SIG-M5 treated with dmso at 0.1 percent for 504 hours (cell line): ENCODE measurements around the gene ADAMTSL5.
"Not testable (repeated sequence)": the region's sequence is repeated elsewhere in the genome, so short reads cannot be mapped to it uniquely, and the experiment has no call there.

Experiments
- DNase-seq: peaks from one replicate; lab custom pipeline; 2025; ENCODE audit not compliant: unreplicated experiment; lab: John Stamatoyannopoulos, UW

The ADAMTSL5 gene

GRCh38 chr19:1481893-1482360, 30.9 kb downstream of the ADAMTSL5 start:
- DNase-seq = no peak

- no peak for DNase-seq
These were observed 31.5 kb downstream of the ADAMTSL5 start for GRCh38 chr19:1481224-1481892.

GRCh38 chr19:1478934-1479707, 33.7 kb downstream of the ADAMTSL5 start, which contains the start of gene C19orf25:
Gene C19orf25, minus strand, starts transcription at chr19:1479215. Its CDS starts 312 bp downstream, at chr19:1478903.
- DNase-seq = peak; percentile 89

DNA sequence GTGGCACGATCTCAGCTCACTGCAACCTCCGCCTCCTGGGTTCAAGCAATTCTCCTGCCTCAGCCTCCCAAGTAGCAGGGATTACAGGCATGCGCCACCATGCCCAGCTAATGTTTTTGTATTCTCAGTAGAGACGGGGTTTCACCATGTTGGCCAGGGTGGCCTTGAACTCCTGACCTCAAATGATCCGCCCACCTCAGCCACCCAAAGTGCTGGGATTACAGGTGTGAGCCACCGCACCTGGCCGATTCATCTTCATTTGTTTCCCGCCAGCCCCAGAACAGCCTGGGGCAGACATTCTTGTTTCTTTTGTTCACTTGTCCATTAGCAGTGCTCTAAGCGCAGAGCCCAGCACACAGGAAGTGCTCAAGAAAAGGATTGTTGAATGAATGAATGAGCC, 35.8 kb downstream of the ADAMTSL5 start:
- not testable (repeated sequence) for DNase-seq

- DNase-seq = no peak
These were observed 36.9 kb downstream of the ADAMTSL5 start for GRCh38 chr19:1475751-1476437.

GRCh38 chr19:1474765-1475351, 38.0 kb downstream of the ADAMTSL5 start:
- DNase-seq = no peak

DNA sequence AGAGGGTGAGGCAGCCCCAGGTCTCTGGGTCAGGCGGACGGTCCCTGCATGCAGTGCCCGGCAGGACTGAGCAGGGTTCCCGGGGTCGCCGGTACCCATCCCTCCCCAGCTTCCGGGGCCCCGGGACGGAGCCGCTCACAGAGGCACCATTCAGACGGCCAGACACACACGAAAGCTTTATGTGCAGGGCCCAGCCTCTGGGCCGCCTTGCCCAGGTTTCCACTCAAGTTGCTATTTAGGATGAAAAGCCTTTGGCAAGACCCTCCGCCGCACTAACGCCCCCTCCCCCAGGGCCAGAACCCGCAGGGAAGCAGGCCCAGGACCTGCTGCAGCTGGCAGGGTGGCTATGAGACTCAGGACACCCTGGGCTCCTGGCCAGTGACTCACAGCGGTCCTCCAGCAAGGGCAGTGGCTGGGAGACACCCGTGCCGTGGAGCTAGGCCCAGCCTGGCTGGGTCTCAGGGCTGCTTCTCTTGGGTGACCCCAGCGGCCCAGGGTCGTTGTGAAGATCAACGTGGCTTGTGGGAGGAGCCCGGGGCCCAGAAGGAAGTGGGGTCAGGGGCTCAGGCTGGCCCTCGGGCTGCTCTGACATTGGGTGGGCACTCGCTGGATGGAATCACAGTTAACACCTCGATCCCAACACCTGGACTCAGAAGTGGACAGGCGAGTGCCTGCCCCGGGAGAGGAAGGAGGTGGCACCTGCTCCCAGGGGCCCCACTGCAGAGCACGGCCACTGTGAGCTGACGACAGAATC, 38.6 kb downstream of the ADAMTSL5 start:
- no peak for DNase-seq

DNA sequence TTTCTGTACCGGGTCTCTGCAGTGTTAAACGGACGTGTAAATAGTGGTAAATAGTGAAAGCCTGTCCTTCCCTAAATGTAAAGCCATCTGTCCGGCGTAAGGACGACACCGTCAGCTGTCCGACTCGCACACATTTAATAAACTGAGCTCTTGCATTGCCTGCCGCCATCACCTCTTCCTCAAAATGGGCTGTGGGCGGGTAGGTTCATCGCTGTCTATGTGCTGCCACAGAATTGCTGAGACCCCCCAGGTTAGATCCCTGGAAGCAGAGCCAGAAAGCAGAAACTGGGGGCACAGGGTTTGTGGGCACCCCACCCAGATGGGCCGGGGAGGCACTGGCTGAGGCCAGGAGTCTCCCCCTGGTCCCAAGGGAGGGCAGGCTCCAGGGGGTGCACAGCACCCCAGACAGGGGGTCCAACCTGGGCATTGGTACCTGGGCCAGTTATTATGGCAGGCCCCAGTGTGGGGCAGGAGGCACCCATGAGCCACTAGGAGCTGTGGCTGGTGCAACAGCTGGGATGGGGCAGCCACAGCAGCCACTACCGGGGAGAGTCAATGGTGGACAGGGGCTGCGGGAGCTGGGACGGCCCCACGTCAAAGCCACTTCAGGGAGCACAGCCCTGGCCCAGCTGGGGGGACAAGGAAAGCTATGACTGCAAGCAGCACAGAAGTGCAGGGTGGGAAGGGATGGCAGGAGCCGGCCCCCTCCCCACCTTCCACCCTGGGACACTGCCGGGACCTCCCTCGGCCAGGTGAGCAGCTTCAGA, 39.6 kb downstream of the ADAMTSL5 start:
- DNase-seq = no peak

- DNase-seq = no peak
These were observed 40.4 kb downstream of the ADAMTSL5 start for GRCh38 chr19:1472231-1473084.

- DNase-seq = no peak
These were observed 41.2 kb downstream of the ADAMTSL5 start for GRCh38 chr19:1471515-1472160.

GRCh38 chr19:1471010-1471514, 41.8 kb downstream of the ADAMTSL5 start:
- DNase-seq = no peak

DNA sequence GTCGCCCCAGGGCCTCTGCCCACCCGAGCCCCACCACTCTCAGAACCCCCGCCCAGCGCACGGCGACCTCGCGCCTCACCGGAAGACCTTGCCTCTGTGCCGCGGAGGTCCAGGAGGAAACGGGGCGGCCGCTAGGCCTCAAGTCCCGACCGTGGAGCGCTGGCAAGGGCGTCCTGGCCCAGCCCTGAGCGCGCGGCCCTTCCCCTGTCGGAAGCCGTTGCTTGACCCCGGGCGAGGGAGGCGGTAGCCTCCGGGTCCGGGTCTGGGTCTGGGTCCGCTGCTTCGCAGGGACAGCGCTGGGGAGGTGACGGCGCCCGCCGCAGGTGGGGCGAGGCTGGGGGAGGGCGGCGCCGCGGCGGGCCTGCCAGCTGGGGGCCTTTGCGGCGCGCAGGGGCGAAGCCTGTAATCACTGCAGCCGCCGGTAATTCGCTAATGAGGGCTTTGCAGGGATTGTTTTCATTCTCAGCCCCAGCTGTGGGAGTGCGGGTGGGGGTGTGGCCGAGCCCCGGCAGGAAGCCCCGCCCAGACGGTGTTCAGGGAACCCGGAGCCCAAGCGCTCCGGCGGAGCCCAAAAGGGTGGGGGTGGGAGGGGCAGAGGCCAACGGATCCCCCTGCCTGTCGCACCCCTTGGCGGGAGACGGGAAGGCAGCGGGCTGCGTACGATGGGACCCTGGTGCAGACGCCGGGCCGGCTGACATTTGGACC, 42.4 kb downstream of the ADAMTSL5 start:
- peak; percentile 39 for DNase-seq

- DNase-seq = no peak
These were observed 42.8 kb downstream of the ADAMTSL5 start for GRCh38 chr19:1470055-1470304.

DNA sequence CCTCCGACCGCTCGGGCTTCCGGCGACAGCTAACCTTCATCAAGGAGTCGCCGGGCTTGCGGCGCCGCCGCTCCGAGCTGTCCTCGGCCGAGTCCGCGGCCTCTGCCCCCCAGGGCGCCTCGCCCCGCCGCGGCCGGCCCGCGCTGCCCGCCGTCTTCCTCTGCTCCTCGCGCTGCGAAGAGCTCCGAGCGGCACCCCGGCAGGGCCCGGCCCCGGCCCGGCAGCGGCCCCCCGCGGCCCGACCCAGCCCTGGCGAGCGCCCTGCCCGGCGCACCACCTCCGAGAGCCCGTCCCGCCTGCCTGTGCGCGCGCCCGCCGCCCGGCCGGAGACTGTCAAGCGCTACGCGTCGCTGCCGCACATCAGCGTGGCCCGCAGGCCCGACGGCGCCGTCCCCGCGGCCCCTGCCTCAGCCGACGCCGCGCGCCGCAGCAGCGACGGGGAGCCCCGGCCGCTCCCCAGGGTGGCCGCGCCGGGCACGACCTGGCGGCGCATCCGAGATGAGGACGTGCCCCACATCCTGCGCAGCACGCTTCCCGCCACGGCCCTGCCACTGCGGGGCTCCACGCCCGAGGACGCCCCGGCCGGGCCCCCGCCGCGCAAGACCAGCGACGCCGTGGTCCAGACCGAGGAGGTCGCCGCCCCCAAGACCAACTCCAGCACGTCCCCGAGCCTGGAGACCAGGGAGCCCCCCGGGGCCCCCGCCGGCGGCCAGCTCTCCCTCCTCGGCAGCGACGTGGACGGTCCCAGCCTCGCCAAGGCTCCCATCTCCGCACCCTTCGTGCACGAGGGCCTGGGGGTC, 43.4 kb downstream of the ADAMTSL5 start:
- no peak for DNase-seq

DNA sequence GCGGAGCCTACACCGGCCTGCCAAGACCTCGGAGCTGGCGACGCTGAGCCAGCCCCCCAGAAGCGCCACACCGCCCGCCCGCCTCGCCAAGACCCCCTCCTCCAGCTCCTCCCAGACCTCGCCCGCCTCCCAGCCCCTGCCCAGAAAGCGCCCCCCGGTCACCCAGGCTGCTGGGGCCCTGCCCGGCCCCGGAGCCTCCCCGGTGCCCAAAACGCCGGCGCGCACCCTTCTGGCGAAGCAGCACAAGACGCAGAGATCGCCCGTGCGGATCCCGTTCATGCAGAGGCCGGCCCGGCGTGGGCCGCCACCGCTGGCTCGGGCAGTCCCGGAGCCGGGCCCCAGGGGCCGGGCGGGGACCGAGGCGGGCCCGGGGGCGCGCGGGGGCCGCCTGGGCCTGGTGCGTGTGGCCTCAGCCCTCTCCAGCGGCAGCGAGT, 44.0 kb downstream of the ADAMTSL5 start:
- no peak for DNase-seq

GRCh38 chr19:1468274-1468820, 44.5 kb downstream of the ADAMTSL5 start:
- no peak for DNase-seq
